Upper lobe of left lung (tissue), 4 donors: Measurements from ENCODE around the gene EHMT1.

Experiments
- CTCF ChIP-seq, 6 experiments: fragments of 450-650 bp in 4 of 6; fragments of 200-600 bp in 2 of 6; sonication (generic) in 2 of 6; IDR thresholded peaks; one replicate each; pipeline ENCODE4 v1.5.1; 2016 to 2019; ENCODE audit warnings: antibody characterized with exemption in 6 of 6
- EP300 ChIP-seq, 4 donors: sonication (generic); formaldehyde crosslinking; IDR thresholded peaks; one replicate each; pipeline ENCODE4 v1.5.1; 2017; ENCODE audit warnings: antibody characterized with exemption in 4 of 4, control low read depth in 2 of 4
- POLR2A ChIP-seq, 4 donors: fragments of 450-650 bp; IDR thresholded peaks; one replicate each; pipeline ENCODE4 v1.5.1; 2016 to 2017; ENCODE audit warnings: antibody characterized with exemption in 4 of 4, mild to moderate bottlenecking in 2 of 4
- POLR2AphosphoS5 ChIP-seq, 2 donors: sonication (generic); formaldehyde crosslinking; IDR thresholded peaks; one replicate each; pipeline ENCODE4 v1.5.1; 2017; ENCODE audit warnings: antibody characterized with exemption in 2 of 2

DNA sequence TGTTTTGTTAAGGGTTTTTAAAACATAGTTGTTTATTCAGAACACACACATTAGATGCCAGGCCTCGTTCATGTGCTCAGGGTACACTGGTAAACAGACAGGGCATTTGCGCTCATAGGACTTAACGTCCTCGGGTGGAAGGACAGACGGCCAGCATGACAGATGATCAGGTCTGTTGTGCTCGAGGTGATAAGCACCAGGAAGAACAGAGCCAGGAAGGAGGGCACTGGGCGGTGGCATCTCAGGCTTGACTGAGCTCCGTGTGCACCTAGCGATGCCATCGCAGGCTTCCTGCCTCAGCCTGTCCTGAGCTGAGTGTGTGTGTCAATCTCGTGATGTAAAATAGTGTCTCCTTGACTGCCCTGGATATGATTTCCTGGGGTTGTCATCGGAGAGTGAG lies 96.5 kb downstream of the EHMT1 start:
- TF ChIP-seq CTCF (IDR thresholded peaks at IDR 0.05) (no peak), POLR2A (IDR thresholded peaks at IDR 0.05) (no peak), POLR2AphosphoS5 (IDR thresholded peaks at IDR 0.05) (no peak), EP300 (IDR thresholded peaks at IDR 0.05) (no peak)
